Skeletal muscle tissue (tissue), 4 donors: ENCODE measurements around the gene CNPPD1. TPM values are rescaled to one million over a fixed set of nuclear protein-coding genes. Genes with fewer than 3 reads are reported as not detected.

Experiments used
- H3K27ac ChIP-seq: one replicate; pipeline ENCODE4 v1.7.0; 2013; ENCODE audit warnings: mild to moderate bottlenecking, low read depth, low read length, inconsistent platforms
- H3K27me3 ChIP-seq, 3 donors: one replicate each; pipeline ENCODE4 v1.7.0; 2013; ENCODE audit warnings: low read length in 3 of 3; ENCODE audit not compliant: control insufficient read depth in 3 of 3, insufficient read depth in 3 of 3
- H3K36me3 ChIP-seq, 3 donors: one replicate each; pipeline ENCODE4 v1.7.0; 2013; ENCODE audit warnings: low read length in 3 of 3; ENCODE audit not compliant: control insufficient read depth in 3 of 3, insufficient read depth in 3 of 3
- H3K4me1 ChIP-seq, 3 donors: one replicate each; pipeline ENCODE4 v1.7.0; 2013; ENCODE audit warnings: low read length in 3 of 3, mild to moderate bottlenecking in 3 of 3; ENCODE audit not compliant: control insufficient read depth in 3 of 3, insufficient read depth in 3 of 3
- H3K4me3 ChIP-seq, 3 donors: one replicate each; pipeline ENCODE4 v1.7.0; 2013; ENCODE audit warnings: low read length in 3 of 3
- H3K9ac ChIP-seq, 3 donors: one replicate each; pipeline ENCODE4 v1.7.0; 2013; ENCODE audit warnings: low read length in 3 of 3, mild to moderate bottlenecking in 3 of 3, moderate library complexity in 2 of 3, low read depth in 1 of 3
- H3K9me3 ChIP-seq, 3 donors: one replicate each; pipeline ENCODE4 v1.7.0; 2013; ENCODE audit warnings: low read length in 3 of 3; ENCODE audit not compliant: control insufficient read depth in 3 of 3
- total RNA-seq: library from RNA; depleted of rRNA; stranded (reverse); fragments of >200 nt; gene quantifications from one replicate; pipeline ENCODE4 v1.2.3, GENCODE V29; 2014
- donor health status: Osteomylitis.

Gene CNPPD1
- total RNA-seq, 1 donor from 2014 or later = 27.1 TPM

GRCh38 chr2:219216535-219216915 is 39.8 kb upstream of the CNPPD1 start:
- Histone ChIP-seq H3K27ac (peak overlapping the region; percentile 93), H3K27me3 (no peaks in the 10 kb centered on the region), H3K4me1 (peaks cover 32 to 49% (median 35%) of the 10 kb centered on the region in 3 donors), H3K9ac (peak overlapping the region in 1 of 3 donors; percentile 16), H3K9me3 (no peaks in the 10 kb centered on the region), H3K4me3 (no peak overlapping the region), H3K36me3 (peaks cover 51 to 68% (median 61%) of the 10 kb centered on the region in 3 donors)

DNA sequence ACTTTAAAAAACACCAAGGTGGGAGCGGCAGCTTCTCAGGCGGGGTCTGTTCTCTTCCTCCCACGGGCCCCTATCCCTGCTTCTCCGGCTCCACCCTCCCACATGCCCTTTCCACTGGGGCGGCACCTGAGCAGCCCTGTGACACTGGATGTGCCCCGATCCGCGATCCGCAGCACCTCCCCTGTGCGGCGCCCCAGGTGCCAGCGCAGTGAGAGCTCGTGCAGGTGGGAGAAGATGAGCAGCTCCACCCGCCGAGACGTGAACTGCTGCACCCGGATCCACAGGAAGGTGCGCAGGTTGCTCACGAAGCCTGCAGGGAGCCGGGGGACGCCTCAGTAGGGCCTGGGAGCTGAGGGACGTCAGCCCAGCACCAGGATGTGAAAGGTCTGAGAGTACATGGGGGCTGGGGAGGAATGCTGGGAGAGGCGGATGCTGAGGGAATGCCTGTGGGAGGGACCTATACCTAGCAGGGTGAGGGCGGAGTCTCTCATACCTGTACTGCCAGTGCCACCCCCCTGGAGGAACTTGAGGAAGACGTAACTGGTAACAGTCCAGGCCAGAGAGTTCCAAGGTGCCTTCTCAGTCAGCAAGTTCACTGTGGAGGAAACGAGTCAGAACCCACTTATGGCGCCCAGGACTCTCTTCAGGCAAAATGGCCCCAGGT is 39.3 kb upstream of the CNPPD1 start:
- Histone ChIP-seq H3K4me1 (peaks cover 32 to 49% (median 35%) of the 10 kb centered on the region in 3 donors), H3K4me3 (no peak overlapping the region), H3K27ac (peak overlapping the region; percentile 93), H3K27me3 (no peaks in the 10 kb centered on the region), H3K9ac (no peak overlapping the region), H3K9me3 (no peaks in the 10 kb centered on the region), H3K36me3 (peaks cover 49 to 67% (median 59%) of the 10 kb centered on the region in 3 donors)

DNA sequence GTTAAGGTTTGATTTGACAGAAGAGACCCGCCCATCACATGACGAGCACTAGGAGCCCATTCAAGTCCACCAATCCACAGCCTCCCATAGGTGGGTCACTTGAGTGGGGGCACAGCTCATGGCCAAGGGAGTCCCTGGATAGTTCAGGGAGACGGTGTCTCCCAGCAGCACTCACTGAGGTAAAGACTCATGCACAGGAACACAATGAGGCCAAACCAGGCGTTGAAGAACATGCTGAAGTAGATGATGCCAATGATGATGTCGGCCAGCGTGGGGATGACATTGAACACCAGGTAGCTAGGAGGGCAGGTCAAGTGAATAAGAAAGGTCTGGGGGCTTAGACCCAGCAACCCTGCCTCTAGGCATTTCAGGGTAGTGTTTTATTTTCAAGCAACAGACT is 38.1 kb upstream of the CNPPD1 start:
- no peak overlapping the region for H3K9ac ChIP-seq
- peaks cover 27 to 38% (median 29%) of the 10 kb centered on the region in 3 donors for H3K4me1 ChIP-seq
- H3K36me3 ChIP-seq = peaks cover 50 to 67% (median 59%) of the 10 kb centered on the region in 3 donors
- H3K9me3 ChIP-seq = no peaks in the 10 kb centered on the region
- no peak overlapping the region for H3K4me3 ChIP-seq
- H3K27me3 ChIP-seq = no peaks in the 10 kb centered on the region
- no peak overlapping the region for H3K27ac ChIP-seq

DNA sequence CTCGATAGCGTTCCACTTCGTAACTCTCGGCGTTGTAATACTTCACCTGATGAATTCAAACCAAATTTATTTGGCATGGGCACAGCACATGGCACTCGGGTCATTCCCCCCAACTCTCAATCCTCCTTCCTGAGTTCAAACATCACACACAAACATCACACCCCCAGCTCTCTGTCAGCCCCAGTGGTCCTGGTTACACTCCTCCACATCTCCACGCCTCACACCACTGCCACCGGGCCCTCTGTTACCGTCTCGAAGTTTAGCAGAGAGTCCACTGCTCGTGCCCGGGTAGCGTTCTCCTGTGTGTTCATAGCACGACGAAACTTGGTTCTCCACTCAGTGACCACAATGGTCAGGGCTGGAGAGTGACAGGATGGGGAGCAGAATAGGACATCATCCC is 37.4 kb upstream of the CNPPD1 start:
- H3K36me3 ChIP-seq = peaks cover 55 to 72% (median 64%) of the 10 kb centered on the region in 3 donors
- no peaks in the 10 kb centered on the region for H3K9me3 ChIP-seq
- H3K4me3 ChIP-seq = no peak overlapping the region
- H3K27me3 ChIP-seq = no peaks in the 10 kb centered on the region
- peaks cover 21 to 31% (median 23%) of the 10 kb centered on the region in 3 donors for H3K4me1 ChIP-seq
- H3K9ac ChIP-seq = no peak overlapping the region
- no peak overlapping the region for H3K27ac ChIP-seq

GRCh38 chr2:219213486-219214071 is 36.9 kb upstream of the CNPPD1 start:
- H3K4me3 ChIP-seq = no peak overlapping the region
- peaks cover 60 to 77% (median 69%) of the 10 kb centered on the region in 3 donors for H3K36me3 ChIP-seq
- H3K27me3 ChIP-seq = no peaks in the 10 kb centered on the region
- peak overlapping the region in 1 of 3 donors; percentile 40 for H3K9ac ChIP-seq
- H3K4me1 ChIP-seq = peaks cover 16 to 27% (median 21%) of the 10 kb centered on the region in 3 donors
- no peaks in the 10 kb centered on the region for H3K9me3 ChIP-seq
- H3K27ac ChIP-seq = no peak overlapping the region

GRCh38 chr2:219213026-219213415 is 36.3 kb upstream of the CNPPD1 start:
- Histone ChIP-seq H3K27ac (no peak overlapping the region), H3K27me3 (no peaks in the 10 kb centered on the region), H3K36me3 (peaks cover 65 to 83% (median 74%) of the 10 kb centered on the region in 3 donors), H3K4me3 (no peak overlapping the region), H3K4me1 (peaks cover 16 to 25% (median 20%) of the 10 kb centered on the region in 3 donors), H3K9ac (no peak overlapping the region), H3K9me3 (no peaks in the 10 kb centered on the region)

DNA sequence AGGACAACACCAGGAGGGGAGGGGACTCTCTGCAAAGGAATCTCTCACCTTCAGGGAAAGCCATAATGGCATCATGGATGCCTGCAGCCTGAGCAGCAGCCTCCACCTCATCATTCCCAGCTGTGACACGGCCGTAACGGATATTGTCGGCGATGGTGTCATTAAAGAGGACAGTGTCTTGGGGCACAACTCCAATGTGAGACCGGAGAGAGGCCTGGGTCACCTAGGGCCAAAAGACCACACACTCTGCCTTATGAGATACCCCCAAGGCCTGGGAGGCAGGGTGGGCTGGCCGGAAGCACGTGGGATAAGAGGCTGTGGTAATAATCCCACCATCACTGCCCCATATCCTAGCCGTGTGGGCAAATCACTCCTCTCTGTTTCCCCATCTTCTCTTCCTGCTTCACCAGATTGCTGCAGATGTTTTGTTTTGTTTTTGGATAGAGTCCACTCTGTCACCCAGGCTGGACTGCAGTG is 34.2 kb upstream of the CNPPD1 start:
- Histone ChIP-seq H3K9ac (no peak overlapping the region), H3K27me3 (no peaks in the 10 kb centered on the region), H3K4me1 (peaks cover 16 to 21% (median 17%) of the 10 kb centered on the region in 3 donors), H3K9me3 (no peaks in the 10 kb centered on the region), H3K36me3 (peaks cover 62 to 74% (median 72%) of the 10 kb centered on the region in 3 donors), H3K4me3 (no peak overlapping the region), H3K27ac (no peak overlapping the region)

DNA sequence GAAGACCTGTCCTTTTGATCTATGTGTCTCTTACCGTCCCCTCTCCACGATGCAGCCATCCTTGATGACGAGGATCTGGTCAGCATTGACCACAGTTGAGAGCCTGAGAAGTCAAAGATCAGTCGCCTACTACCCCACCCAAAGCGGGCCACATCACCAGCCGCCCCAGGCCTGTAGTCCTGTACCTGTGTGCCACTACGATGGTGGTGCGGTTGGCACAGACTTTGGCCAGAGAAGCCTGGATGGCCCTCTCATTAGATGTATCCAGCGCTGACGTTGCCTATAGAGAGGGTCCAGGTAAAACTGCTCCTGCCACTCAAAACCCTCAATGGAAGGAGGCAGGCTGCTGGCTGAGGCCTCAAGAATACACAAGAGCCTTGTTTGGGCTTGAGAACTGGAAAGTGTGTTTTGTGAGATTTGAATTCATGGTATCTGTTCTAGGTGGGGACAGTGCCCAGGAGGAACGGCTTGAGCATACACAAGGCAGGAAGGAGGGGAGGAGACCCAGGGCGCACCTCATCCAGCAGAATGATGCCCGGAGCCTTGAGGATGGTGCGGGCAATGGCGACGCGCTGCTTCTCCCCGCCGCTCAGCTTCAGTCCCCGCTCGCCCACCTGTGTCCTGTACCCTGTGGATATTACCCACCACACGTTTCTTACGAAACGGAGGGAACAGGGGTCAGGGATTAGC is 33.6 kb upstream of the CNPPD1 start:
- Histone ChIP-seq H3K27ac (no peak overlapping the region), H3K9ac (no peak overlapping the region), H3K36me3 (peaks cover 58 to 68% (median 66%) of the 10 kb centered on the region in 3 donors), H3K4me1 (peaks cover 17 to 20% (median 18%) of the 10 kb centered on the region in 3 donors), H3K9me3 (no peaks in the 10 kb centered on the region), H3K4me3 (no peak overlapping the region), H3K27me3 (no peaks in the 10 kb centered on the region)

GRCh38 chr2:219209236-219210195 is 32.8 kb upstream of the CNPPD1 start:
- Histone ChIP-seq H3K4me3 (no peak overlapping the region), H3K36me3 (peaks cover 53 to 60% (median 58%) of the 10 kb centered on the region in 3 donors), H3K9me3 (no peaks in the 10 kb centered on the region), H3K27me3 (no peaks in the 10 kb centered on the region), H3K9ac (no peak overlapping the region), H3K27ac (no peak overlapping the region), H3K4me1 (peaks cover 17 to 20% (median 18%) of the 10 kb centered on the region in 3 donors)
